ENCODE results near the gene RNF224.

Gene RNF224

DNA sequence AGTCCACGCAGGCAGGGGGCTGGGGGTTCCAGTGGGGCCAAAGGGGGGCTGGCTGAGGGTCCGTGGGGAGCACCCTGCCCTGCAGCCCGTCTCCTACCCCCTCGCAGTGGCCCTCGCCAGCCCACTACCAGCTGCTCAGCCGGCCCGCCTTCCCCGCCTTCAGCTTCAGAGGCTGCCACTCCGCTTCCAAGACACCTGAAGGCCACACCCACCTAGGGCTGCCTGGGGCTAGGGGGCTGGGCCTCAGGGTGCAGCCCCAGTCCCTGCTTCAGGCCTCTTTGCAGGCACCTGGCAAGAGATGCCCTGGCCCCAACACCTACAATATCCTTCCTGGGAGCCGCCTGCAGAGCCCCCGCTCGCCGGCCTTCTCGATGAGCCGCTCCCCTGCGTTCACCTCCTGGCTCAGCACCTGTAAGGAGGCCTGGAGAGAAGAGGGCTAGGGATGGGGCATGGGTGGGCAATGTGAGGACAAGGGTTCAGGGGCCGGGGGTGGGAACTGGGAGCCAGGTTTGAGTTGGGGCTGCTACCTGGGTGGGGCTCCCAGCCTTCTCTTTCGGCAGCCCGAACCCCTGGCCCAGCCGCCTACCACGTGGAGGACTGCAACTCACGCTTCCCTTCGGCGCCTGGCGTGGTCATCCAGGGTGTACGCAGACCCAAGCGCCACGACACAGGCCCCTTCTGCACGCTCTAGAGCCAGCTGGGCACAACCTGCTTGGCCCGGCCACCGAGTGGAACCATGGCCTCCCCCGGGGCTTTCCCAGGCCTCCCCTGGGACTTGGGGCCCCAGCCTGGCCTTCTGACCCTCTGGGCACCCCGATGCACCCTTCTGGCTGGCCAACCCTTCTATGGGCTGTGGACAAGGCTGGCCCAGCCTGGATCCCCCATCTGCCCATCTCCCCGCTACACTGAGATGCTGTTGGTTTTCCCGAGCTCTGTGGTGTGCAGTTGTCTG is 25.5 kb downstream of the RNF224 start:
- Histone ChIP-seq H3K4me3 (no peak overlapping the region), H3K27ac (no peak overlapping the region), H3K27me3 (peaks cover 0 to 30% of the 10 kb centered on the region in 2 donors), H3K36me3 (peaks cover 0 to 15% (median 6%) of the 10 kb centered on the region in 3 donors), H3K9me3 (no peaks in the 10 kb centered on the region), H3K4me1 (peaks cover 0 to 26% (median 23%) of the 10 kb centered on the region in 4 donors)
- DNase-seq: no peak
- intact Hi-C loops (cut with DNase I; ENCODE audit: low total_unique reads): no loop called here
- TF ChIP-seq, protein P1, sequence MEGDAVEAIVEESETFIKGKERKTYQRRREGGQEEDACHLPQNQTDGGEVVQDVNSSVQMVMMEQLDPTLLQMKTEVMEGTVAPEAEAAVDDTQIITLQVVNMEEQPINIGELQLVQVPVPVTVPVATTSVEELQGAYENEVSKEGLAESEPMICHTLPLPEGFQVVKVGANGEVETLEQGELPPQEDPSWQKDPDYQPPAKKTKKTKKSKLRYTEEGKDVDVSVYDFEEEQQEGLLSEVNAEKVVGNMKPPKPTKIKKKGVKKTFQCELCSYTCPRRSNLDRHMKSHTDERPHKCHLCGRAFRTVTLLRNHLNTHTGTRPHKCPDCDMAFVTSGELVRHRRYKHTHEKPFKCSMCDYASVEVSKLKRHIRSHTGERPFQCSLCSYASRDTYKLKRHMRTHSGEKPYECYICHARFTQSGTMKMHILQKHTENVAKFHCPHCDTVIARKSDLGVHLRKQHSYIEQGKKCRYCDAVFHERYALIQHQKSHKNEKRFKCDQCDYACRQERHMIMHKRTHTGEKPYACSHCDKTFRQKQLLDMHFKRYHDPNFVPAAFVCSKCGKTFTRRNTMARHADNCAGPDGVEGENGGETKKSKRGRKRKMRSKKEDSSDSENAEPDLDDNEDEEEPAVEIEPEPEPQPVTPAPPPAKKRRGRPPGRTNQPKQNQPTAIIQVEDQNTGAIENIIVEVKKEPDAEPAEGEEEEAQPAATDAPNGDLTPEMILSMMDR (IDR thresholded peaks at IDR 0.05): no peak

DNA sequence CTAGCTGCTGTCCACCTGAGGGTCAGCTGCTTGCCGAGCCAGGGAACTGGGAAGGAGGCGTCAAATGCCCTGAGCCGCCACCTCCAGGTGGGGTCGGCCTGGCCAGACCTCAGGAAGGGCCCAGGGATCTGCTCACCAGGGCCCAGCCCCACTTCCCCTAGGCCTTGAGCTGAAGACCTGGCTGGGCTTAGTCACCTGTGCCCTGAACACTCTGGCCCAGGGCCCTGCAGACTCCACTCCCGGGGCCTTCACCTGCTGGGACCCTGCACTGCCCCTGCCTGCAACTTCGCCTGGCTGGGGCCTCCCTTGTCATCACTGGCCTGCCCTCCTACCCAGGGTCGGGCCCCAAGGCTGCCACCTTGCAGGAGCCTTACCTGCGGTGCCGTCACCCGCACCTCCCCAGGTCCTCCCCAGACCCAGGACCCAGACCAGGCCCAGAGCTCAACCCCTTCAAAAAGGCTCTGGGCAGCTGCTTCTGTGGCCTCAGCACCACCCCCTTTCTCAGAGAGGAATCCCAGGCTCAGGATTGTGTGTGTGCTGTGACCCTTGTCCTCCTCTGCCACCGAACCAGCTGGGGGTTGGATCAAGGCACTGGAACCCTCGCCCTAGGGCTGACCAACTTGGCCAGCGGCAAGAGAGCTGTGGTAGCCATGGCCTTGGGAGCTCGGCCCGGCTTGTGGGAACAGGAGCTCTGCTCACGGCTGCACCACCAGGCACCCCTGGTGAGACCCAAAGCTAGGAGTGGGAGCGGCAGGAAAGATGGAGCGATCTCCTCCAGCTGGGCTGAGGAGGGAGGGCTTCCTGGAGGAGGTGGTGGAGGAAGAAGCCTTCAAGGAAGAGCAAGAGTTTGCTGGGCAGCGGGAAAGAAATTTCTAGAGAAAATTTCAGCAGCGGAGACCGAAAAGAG is 26.7 kb downstream of the RNF224 start:
- Histone ChIP-seq H3K4me1 (peaks cover 0 to 26% (median 23%) of the 10 kb centered on the region in 4 donors), H3K27ac (peak overlapping the region; percentile 76 to 79), H3K4me3 (peak overlapping the region; percentile 92), H3K9me3 (no peaks in the 10 kb centered on the region), H3K36me3 (peaks cover 5 to 26% (median 9%) of the 10 kb centered on the region in 3 donors), H3K27me3 (peaks cover 0 to 30% of the 10 kb centered on the region in 2 donors)
- TF ChIP-seq, protein P1 (IDR thresholded peaks at IDR 0.05): no peak
- DNase-seq: no peak
- intact Hi-C loops (cut with DNase I; ENCODE audit: low total_unique reads): no loop called here

DNA sequence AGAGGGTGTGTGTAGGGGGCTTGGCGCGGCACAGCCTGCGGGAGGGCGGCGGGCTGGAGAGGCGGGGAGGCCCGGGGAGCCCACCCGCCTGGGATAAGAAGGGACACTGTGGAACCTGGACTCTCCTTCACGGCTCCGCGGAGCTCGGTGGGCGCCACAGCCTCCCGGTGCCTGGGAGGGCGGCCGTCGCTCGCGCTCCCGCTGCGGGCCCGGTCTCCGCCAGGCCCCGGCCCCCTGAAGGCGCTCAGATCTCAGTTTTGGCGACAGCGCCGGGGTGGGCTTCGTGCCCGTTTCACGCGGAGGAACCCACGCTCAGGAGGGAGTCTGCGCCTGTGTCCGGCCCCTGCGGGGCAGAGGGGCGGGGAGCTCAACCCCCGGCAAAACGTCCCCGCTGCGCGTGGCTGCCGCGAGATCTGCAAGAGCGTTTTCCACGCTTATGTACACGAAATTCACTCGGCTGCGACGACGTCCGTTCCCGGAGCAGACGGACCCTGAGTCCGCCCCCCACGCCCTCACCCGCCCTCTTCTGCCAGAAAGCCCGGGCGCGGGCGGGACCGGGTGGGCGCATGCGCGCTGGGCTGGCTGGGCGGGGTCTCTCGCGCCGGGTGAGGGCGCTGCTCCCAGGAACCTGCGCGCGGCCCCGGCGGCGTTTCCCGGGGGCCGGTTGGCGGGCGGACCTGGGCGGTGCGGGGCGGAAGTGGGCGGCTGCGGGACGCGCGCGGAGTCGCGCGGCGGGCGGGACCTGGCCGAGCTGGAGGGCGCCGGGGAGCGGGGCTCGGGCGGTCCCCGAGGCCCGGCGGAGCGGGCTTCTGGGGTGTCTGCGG is 27.5 kb downstream of the RNF224 start, which contains the start of gene NELFB:
TSS of gene NELFB (plus strand) at position 704 of the 824 bp plus-strand sequence.
- H3K27me3 ChIP-seq: peaks cover 0 to 27% of the 10 kb centered on the region in 2 donors
- peaks cover 10 to 31% (median 12%) of the 10 kb centered on the region in 3 donors for H3K36me3 ChIP-seq
- TF ChIP-seq, protein P1 (IDR thresholded peaks at IDR 0.05): peak in 1 of 2 experiments; percentile 20
- DNase-seq: peak; percentile 88 to 96
- H3K9me3 ChIP-seq: no peaks in the 10 kb centered on the region
- peak within 1 kb of the TSS; percentile 76 to 79 for H3K27ac ChIP-seq
- H3K4me3 ChIP-seq: peak within 1 kb of the TSS; percentile 92
- H3K4me1 ChIP-seq: peaks cover 0 to 26% (median 23%) of the 10 kb centered on the region in 4 donors
- intact Hi-C loops (cut with DNase I; ENCODE audit: low total_unique reads): no loop called here

DNA sequence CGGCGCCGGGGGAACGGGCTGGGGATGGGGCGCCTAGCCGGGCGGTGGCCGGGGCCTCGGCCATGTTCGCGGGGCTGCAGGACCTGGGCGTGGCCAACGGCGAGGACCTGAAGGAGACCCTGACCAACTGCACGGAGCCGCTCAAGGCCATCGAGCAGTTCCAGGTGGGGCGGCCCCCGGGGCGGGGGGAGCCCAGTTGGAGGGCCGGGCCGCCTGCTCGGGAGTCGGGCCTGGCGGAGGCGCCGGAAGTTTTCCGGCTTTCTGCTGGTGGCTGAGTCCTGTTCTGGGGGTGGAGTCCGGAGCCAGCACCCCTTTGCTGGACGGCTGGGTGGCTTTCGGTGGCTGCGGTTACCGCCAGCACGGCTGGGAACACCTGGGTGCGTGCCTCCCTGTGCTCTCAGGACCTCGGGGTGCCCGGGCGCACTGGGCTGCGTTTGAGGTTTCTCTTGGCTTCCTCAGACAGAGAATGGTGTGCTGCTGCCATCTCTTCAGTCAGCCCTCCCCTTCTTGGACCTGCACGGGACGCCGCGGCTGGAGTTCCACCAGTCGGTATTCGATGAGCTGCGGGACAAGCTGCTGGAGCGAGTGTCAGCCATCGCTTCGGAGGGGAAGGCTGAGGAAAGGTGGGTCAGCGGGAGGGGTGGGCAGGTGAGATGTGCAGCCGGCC is 28.3 kb downstream of the RNF224 start:
- H3K27ac ChIP-seq: peak overlapping the region; percentile 76 to 78
- peaks cover 0 to 26% (median 23%) of the 10 kb centered on the region in 4 donors for H3K4me1 ChIP-seq
- no peak for DNase-seq
- H3K27me3 ChIP-seq: peaks cover 0 to 25% of the 10 kb centered on the region in 2 donors
- TF ChIP-seq, protein P1 (IDR thresholded peaks at IDR 0.05): no peak
- intact Hi-C loops (cut with DNase I; ENCODE audit: low total_unique reads): no loop called here
- H3K4me3 ChIP-seq: peak overlapping the region; percentile 92
- no peaks in the 10 kb centered on the region for H3K9me3 ChIP-seq
- peaks cover 10 to 31% (median 12%) of the 10 kb centered on the region in 3 donors for H3K36me3 ChIP-seq

Data from tibial artery (tissue), 4 donors.